Ovary (tissue), 3 donors: ENCODE measurements around the gene CNTN5.

Experiments used
- EP300 ChIP-seq: sonication (generic); formaldehyde crosslinking; IDR thresholded peaks from one replicate; pipeline ENCODE4 v1.6.1; 2017; ENCODE audit warnings: antibody characterized with exemption
- POLR2A ChIP-seq: fragments of 450-650 bp; IDR thresholded peaks from one replicate; pipeline ENCODE4 v1.6.1; 2017; ENCODE audit warnings: antibody characterized with exemption, mild to moderate bottlenecking, moderate library complexity
- TF ChIP-seq, protein P1 (sequence below), 3 donors: fragments of 450-650 bp in 2 of 3; fragments of 200-600 bp in 1 of 3; IDR thresholded peaks; one replicate each; pipeline versions ENCODE4 v1.5.1 to v1.8.0; 2016 to 2022; ENCODE audit warnings: antibody characterized with exemption in 3 of 3, mild to moderate bottlenecking in 1 of 3
- donor health status: DM: no; HTN: no; CAD: no.

DNA sequence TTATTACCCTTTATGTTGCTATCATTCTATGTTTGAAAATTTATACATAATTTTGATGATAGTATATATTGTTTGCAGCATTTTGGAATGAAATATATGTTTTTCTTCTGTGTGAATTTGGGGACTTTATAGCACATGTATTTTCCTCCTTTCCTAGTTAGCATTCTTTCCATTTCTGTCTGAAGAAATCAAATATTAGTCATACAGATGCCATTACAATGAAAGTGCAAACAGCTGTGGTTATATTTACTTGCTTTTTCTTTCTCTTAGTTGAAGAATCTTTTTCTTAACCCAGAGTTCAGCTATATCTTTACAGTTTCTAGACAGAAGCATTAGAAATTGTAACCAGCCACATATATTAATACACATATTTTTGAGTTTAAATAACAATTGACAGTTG lies 913.3 kb downstream of the CNTN5 start:
- TF ChIP-seq, protein P1, sequence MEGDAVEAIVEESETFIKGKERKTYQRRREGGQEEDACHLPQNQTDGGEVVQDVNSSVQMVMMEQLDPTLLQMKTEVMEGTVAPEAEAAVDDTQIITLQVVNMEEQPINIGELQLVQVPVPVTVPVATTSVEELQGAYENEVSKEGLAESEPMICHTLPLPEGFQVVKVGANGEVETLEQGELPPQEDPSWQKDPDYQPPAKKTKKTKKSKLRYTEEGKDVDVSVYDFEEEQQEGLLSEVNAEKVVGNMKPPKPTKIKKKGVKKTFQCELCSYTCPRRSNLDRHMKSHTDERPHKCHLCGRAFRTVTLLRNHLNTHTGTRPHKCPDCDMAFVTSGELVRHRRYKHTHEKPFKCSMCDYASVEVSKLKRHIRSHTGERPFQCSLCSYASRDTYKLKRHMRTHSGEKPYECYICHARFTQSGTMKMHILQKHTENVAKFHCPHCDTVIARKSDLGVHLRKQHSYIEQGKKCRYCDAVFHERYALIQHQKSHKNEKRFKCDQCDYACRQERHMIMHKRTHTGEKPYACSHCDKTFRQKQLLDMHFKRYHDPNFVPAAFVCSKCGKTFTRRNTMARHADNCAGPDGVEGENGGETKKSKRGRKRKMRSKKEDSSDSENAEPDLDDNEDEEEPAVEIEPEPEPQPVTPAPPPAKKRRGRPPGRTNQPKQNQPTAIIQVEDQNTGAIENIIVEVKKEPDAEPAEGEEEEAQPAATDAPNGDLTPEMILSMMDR (IDR thresholded peaks at IDR 0.05) = no peak
- no peak for TF ChIP-seq POLR2A
- TF ChIP-seq EP300 = no peak
